SKM-1 (cell line): Measurements from ENCODE around the gene HERC2.

ENCODE experiments used
- DNase-seq: peaks from one replicate; lab custom pipeline; 2025; ENCODE audit not compliant: unreplicated experiment; lab: John Stamatoyannopoulos, UW

The HERC2 gene

DNA sequence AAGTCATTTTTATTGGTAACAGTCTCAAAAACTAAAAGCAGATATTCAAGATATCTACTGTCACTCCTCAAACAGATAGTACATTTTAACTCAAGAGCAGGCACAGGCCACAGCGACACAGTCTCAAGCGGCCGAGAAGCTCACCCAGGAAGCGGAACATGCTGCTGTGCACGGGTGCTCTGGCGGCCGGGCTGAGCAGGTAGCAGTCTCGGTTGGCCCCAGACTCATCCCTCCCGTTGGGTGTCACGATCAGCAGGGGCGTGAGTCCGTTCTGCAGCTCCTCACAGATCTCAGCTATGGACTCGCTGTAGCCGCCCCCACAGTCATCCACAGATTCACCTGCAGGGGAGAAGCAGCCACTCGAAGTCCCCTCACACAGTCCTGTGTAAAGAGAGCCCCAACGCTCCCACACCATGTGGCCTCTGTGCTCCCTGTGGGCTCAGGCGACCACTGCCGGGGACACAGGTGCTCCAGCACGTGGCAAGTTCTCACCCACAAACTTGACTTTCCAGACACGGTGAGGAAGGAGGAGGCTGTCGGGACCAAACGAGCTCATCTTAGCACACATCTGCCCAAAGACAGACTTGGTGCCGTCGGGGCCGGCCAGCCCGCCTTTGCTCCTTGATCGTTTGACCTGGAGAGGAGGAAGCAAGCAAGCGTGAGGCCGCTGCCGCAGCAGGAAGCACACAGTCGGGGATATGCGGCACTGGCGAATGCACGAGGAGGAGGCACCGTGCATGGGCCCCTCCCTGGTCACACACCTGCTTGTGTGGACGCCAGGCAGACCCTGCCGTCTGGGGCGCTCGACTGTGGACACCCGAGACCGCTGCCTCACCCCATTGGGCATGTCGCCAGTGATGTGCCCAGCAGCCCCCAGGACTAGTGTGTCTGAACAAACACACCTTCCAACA is 205.2 kb downstream of the HERC2 start:
- DNase-seq: no peak

DNA sequence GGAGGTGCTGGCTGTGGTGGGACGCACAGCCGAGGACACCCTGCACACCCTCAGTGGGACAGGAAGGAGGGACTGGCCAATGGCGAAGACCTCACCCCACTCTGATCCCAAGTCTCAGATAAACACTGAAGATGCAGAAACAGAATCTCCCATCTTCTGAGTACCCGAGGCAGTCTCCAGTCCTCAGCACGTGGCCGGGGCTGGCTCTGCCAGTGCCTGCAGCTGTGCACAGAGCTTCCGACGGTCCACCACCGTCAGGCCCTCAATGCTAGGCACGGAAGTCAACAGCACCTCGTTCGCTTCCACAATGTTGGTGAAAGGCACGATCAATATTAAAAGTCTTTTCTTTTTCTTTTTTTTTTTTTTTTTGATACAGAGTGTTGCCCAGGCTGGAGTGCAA is 206.1 kb downstream of the HERC2 start:
- DNase-seq: no peak

DNA sequence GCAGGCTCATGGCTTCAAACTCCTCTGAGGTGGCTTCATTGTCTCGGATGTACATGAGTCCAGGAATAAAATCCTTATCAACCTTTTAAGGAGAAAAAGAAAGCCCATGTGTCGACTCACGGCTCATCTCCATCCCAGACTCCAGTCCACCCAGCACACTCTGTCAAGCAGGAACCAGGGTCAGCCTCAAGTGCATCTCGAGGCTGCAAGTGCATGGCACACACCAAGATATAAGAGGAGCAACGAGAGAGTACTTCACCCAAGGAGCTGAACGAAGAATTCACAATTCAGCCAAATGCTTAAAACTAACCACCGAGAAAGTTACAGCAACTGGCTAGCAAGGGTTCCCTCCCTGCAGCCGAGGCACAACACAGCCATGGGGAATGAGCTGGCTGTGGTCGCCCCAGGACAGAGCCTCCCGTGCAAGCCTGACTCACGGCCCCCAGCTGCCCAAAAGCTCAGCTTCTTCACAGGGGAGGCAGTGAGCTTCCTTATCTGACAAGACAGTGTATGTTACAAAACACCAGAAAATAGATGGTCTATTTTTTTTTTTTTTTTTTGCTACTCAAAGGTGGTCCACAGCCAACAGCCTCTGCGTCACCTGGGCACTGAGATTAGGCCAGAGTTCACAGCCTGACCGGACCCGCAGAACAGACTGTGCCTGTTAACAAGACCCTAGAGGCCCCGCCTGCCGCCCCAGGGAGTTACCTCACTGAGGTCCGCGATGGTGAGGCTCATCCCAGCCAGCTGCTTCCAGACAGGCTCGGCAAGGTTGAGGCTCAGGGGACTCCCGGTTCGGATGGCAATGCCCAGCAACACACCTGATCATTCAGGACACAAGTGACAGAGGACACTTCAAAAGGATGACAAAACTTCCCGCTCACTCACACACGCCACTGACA is 207.0 kb downstream of the HERC2 start:
- DNase-seq: no peak

DNA sequence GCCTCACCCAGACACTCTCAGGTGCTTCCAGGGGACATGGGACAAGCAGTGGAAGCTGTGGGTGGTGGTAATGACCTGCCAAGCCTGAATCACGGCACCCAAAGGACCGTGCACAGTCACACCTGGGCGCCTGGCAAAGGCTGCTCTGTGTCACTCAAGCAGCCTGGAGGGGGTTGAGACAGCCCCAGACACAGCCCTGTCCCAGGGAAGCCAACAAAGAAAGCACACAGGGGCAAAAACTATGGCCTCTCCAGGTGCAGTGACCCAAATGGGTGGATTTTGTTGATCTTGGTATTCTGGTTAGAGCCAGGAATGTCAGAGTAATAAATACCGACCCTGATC is 207.9 kb downstream of the HERC2 start:
- DNase-seq: no peak

DNA sequence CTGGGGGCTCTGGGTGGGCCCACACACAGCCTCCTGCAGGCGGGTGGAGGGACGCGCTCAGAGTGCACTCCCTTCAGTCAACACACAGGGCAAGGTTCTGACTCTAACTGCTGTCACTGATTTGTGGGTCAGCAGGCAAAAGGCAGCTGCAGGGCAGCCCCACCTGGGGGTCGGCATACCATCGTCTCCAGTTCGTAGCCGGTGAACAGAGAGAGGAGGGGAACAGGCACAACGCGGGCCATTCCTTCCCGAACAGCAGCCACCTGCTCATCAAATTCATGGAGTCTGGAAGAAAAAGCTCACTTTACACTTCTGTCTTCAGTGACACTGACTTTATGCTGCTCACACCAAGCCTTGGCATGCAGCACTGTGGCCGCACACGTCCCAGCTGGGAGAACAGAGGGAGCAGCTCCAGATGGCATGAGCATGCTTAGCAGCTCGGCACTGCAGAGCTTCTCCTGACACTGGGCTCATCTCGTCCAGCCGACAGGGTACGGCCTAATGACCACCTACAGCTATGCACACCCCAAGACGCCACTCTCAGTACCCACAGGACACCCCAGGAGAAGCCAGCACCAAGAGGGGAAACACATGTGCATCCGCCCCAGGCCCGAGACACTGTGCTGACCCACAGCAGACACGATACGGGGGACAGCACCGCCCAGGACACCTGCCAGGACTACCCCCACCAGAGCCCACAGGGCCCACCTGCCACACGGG is 208.4 kb downstream of the HERC2 start:
- no peak for DNase-seq

DNA sequence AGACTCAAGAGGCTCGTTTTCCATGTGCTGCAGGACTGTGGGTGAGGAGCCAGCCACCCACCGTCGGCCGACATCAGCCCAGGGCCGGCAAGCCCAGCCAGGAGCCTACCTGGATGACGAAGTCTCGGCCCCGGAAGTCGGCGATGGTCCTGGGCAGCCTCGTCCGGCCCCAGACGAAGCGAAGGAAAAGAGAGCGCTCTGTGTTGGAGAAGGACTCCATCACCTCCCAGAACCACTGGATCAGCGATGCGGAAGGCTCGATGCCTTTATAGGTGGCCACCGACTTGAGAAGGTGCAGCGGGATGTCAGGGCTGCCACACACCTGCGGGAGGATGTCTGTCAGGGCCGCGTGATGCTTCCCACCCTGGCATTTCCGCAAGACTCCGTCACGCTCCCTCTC is 209.0 kb downstream of the HERC2 start:
- no peak for DNase-seq

DNA sequence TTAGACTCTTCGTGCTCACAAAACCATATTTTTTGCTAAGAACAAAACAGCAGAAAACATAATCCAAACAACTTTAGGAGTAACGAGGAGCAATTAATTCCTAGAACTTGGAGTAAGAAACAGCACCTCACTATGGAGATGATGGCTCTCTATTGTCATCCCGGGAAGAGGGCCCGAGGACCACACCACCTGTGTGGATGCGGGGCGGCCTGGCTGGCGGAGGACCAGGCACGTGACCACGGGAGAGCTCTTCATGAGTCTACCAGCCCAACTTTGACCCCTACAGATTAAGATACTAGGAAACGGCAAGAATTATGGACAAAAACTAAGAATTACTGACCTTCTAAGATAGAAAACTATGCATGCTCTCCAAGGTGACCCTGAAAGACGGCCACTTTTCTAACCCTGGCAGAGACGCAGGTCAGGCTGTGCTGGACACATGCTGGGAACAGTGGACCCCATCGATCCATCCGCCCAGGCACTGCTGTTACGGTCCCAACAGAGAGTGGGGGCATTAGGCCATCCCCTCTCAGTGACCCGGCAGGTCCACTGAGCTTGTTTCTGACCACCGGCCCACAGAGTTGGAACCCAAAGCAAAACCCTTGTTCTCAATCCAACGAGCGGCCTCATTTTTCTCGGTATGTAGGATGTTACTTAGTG is 209.7 kb downstream of the HERC2 start:
- DNase-seq: no peak

DNA sequence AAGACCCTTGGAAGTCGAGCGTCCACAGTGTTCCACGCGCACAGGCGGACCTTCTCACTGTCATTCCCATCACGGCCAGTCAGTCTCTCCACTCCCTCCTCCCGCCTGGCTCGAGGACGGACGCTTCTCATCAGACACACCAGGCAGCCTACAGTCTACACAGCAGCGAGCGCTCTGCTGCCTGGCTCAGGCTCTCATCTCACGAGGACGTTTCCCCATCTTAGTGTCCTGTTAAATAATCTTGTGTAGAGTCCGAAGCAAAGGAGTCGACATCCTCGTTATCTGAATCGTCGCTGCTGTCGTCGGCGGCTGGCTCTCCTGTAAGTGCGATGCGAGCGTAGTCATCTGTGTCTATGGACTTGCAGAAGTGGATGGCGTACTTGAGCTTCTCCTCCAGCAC is 210.4 kb downstream of the HERC2 start:
- no peak for DNase-seq

DNA sequence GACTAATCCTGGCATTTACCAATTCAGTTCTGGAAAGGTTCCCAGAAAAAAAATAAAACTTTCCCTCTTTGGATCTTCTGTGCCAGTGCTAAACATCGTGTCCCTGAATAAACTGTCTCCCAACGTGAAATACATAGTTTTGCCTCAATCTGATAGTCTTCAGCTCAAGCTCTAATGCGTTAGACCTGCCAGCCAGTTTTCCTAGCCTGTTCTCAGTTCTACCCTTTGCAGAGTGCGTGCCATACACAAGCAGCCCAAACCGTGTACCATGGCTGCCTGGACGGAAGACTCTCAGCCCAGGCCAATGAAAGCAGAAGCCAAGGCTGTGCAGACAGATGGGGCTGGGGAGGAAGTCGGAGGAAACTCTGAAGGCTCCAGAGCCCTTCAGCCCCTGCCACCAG is 211.5 kb downstream of the HERC2 start:
- DNase-seq: no peak

DNA sequence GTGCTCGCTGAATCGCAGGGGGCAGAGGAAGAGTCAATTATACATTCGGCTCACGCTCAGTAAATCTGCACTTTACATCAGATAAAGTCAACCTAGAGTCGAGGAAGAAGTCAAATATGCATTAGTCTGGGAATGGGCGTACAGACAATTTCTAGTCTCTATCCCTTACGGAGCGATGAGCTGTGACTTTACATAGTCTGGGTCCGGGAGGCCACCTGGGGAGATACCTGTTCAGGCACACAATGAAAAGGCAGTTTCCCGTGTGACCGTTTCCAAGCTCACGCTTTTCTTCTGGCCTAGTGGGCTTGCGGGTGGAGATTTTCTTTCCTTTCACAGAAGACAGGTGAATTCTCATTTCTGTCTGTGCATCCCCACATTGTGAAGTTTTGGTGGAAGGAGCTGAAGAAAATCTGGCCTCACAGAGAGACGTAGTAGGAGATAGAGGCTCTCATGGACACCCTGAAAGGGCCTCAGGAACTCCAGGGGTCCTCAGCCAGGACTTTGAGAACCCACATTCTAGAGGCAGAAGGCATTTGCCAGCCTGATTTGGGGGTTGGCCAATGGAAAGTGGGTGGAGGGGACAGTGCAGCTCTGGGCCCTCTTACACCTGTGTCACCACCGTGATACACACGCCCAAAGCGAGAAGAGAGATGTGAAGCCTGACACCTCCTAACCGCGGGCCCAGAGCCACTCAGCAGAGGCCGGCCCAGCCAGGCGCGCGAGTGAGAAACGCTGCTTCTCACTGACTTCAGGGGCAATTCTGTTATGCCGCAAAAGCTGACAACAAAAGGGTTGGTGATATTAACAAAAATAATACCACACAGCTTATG is 212.1 kb downstream of the HERC2 start:
- DNase-seq: no peak

DNA sequence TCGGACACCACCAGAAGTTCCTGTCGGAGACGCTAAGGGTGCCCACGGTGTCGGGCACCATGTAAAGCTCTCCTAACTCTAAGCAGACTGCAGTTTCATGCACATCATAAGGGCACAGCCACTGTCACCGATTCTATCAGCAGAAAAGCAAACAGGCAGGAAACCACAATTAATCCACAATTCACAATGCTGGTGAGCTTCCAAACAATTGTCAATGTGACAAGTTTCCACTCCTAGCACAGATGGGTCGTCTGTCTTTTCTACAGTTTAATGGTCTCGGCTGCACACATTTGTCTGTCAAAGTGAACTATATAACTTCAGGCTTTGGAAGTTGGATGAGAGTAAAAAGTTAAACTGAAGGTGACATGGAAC is 214.1 kb downstream of the HERC2 start:
- no peak for DNase-seq

DNA sequence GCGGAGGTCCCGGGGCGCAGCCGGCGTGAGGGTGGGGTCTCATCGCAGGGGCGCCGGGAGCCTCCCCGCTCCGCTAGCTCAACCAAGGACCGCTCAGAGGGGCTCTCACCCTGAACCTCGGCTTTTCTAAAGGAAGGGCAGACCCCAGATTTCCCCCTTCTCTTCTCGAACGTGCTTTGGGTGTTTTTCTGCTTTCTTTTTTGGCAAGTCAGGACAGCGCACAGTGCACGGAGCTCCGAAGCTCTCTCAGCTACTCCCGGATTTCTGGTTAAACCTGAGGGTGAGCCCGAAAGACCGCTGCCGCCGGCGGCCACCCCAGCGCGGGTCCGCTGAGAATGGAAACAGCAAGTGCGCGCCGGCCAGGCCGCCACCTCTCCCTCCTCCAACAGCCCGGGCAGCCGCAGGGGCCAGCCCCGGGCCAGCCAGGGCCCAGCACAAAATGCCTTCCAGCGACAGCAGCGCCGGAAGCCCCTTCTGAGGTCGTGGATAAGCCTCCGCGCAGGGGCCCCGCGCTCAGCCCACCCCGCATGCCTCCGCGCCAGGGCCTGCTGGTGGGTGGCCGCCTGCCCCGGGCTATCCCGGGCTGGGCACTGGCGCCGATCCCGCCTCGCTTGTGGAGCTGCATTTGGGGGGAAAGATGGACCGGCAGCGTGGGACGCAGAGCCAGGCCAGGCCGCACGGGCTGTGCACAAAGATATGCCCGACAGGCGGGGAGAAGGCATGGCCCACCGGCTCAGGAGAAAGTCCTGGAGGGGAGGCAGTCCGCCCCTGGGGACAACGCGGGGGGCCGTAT is 214.7 kb downstream of the HERC2 start:
- DNase-seq: no peak

DNA sequence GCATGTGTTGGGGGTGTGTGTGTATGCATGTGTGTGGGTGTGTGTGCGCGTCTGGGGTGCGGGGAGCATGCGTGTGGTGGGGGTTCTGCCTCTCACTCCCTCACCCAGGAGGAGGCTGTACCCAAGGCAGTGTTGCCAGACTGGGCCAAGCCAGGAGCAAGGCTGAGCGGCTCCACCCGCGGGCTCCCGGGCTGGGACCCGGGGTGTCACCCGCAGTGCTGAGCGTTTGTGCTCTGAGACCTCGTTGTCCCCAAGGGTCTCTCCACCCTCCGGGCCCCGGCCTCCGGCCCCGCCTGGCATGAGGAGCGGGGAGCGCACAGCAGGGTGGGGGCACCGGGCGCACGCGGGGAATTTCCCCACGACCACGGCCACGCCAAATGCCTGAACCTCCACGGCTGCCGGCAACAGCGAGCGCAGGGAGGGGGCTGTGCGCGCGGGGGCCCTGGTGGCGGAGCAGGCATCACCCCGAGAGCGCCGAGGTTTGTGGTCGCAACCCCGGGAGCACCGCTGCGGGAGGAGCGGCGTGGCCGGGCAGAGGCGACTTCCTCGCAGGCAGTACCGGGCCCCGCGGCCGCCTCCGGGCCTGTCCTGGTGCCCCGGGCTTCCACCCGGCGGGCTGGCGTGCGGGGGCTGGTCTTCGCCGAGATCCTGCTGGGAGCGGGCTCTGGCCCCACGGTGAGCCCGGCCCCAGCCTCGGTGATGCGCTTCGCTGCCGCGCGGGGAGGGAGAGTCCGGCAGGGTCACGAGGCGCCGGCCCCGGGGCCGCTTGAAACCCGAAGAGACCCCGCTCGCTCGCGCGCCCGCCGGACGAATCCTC is 215.5 kb downstream of the HERC2 start:
- DNase-seq: no peak

DNA sequence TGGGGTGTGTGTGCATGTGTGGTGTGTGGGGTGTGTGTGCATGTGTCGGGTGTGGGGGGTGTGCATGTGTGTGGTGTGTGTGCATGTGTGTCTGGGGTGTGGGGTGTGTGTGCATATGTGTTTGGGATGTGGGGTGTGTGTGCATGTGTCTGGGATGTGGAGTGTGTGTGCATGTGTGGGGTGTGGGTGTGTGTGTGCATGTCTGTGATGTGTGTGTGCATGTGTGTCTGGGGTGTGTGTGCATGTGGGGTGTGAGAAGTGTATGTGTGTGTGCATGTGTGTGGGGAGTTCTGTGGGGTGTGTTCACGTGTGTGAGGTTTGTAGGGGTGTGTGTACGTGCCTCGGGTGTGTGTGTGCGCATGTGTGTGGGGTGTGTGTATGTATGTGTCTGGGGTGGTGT is 216.2 kb downstream of the HERC2 start:
- DNase-seq: no peak

DNA sequence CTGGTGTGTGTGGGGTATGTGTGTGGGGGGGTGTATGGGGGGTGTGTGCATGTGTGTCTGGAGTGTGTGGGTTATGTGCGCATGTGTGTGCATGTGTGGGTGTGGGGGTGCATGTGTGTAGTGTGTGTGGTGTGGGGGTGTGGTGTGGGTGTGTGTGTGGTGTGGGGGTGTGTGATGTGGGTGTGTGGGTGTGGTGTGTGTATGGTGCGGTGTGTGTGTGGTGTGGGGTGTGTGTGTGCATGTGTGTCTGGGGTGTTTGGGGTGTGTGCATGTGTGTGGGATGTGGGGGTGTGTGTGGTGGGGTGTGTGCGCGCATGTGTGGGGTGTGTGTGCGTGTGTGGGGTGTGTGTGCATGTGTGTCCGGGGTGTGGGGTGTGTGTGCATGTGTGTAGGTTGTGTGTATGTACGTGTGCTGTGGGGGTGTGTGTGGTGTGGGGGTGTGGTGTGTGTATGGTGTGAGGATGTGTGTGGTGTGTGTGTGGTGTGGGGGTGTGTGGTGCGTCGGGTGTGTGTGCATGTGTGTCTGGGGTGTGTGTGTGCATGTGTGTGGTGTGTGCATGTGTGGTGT is 216.7 kb downstream of the HERC2 start:
- DNase-seq: no peak

DNA sequence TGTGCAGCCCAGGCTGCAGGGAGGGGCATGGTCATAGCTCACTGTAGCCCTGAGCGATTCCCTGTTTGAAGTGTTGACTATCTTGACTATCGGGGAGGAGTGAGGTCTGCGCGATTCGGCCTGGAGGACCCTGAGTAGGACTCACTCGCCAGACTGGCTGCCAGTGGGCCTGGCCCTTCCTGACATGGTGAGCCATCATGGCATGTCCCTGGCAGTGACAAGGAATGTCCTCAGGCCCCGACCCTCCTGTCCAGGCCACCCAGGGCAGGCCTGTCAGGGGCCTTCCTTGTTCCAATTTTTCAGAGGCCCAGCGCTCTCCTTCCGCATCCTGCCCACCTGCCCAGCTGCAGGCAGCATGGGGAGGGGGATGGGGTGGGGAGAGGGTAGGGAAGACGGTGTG is 217.7 kb downstream of the HERC2 start:
- DNase-seq: no peak

DNA sequence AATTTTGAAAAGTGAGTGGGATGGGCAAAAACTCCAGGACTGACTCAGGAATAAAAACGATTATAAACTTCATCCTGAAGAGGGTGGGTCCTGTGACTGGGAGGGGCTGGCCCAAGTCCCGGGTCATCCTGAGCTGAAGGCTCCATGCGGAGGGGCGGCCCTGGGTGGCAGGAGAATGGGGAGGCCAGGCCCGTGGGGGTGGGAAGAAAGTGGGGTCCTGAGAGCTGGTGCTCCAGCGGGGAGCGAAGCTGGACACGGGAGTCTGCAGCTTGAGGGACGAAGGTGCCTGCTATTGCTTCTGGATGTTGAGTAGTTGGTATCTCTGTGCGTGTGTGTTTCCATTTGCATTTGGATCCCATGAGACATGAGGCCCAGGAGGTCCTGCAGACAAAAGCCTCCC is 218.1 kb downstream of the HERC2 start:
- no peak for DNase-seq

DNA sequence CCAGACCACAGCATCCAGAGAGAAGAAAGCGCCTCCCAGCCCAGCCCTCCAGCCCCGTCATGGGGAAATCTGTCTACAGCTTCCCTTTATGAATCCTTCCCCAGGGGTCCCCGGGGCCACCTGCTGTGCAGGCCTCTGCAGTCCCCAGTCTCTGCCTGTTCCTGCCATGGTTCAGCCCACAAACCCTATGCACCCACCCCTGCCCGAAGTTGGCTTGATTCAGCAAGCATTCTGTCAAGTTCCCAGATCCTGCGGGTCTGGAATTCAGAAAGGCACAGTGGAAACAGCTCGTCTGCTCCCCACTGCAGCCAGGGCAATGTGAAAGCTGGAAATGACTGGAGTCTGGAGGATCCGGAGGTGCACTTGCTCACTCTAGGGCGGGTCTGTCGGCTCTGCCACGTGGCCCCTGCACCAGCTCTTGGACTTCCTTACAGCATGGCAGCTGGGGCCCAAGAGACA is 220.0 kb downstream of the HERC2 start:
- no peak for DNase-seq
